GM23338 (cell line): Measurements from ENCODE around the gene ZNF280D.

Experiments used
- CTCF ChIP-seq, 2 experiments: fragments of 200-600 bp in 1 of 2; sonication (generic) in 1 of 2; conservative IDR thresholded peaks; 2 replicates each; pipeline versions ENCODE4 v1.5.1 to v1.6.1; 2016 to 2017; ENCODE audit warnings: antibody characterized with exemption in 2 of 2, low read depth in 2 of 2, mild to moderate bottlenecking in 2 of 2, moderate library complexity in 1 of 2
- EZH2phosphoT487 ChIP-seq: fragments of 200-600 bp; sonication (generic); IDR thresholded peaks from one replicate; pipeline ENCODE4 v1.8.1; 2018; ENCODE audit warnings: antibody characterized with exemption; ENCODE audit not compliant: unreplicated experiment
- POLR2AphosphoS5 ChIP-seq: IDR thresholded peaks from 2 replicates; pipeline ENCODE4 v1.6.1; 2016; ENCODE audit warnings: antibody characterized with exemption, low read depth

- TF ChIP-seq POLR2AphosphoS5 = no peak
- TF ChIP-seq CTCF (conservative IDR thresholded peaks at IDR 0.05; ENCODE audit: low read depth in 2 of 2) = no peak
- TF ChIP-seq EZH2phosphoT487 = no peak
Measured at GRCh38 chr15:56744701-56745683, 11.7 kb upstream of the ZNF280D start.
